Measurements from ENCODE around the gene CPXM2. TPM values are rescaled to one million over a fixed set of nuclear protein-coding genes. Genes with fewer than 3 reads are reported as not detected.

CPXM2 gene
- total and polyA plus RNA-seq, 2 experiments from 2014 or later: 14.8 to 19.8 TPM

GRCh38 chr10:123909426-123909825 lies 17.8 kb upstream of the CPXM2 start:
- no peaks in the 10 kb centered on the region for H3K36me3 ChIP-seq (ENCODE audit: low read depth)
- in situ Hi-C loops (cut with MboI): no loop called here
- no peak for TF ChIP-seq EZH2phosphoT487 (IDR thresholded peaks at IDR 0.05; ENCODE audit: insufficient read depth, low read depth)
- no peak for TF ChIP-seq EZH2 (IDR thresholded peaks at IDR 0.05; ENCODE audit: insufficient read depth, poor library complexity, severe bottlenecking)
- H3K4me1 ChIP-seq (ENCODE audit: insufficient read depth): no peaks in the 10 kb centered on the region
- H3K4me3 ChIP-seq: no peak overlapping the region
- no peaks in the 10 kb centered on the region for H3F3A ChIP-seq (ENCODE audit: insufficient read depth)
- no peaks in the 10 kb centered on the region for H3K79me2 ChIP-seq (ENCODE audit: insufficient read depth)
- no peak overlapping the region for H3K4me2 ChIP-seq (ENCODE audit: unreplicated experiment)
- H3K9ac ChIP-seq: no peak overlapping the region
- WGBS, 2 experiments (ENCODE audit: low coverage in 1 of 2, low lambda C conversion rate in 2 of 2, missing lambda C conversion rate in 2 of 2): 5 to 8% methylated on average over 5 of the region's 5 CpGs
- no peak overlapping the region for H2AFZ ChIP-seq
- H3K9me2 ChIP-seq (ENCODE audit: insufficient read depth): no peaks in the 10 kb centered on the region
- peaks cover 43% of the 10 kb centered on the region for H3K27me3 ChIP-seq (replicated peaks; ENCODE audit: insufficient read depth)
- no peak for DNase-seq
- no peaks in the 10 kb centered on the region for H4K20me1 ChIP-seq (ENCODE audit: insufficient read depth)
- H3K27ac ChIP-seq: no peak overlapping the region
- H3K9me3 ChIP-seq (ENCODE audit: low read depth): no peaks in the 10 kb centered on the region

GRCh38 chr10:123908379-123908778 lies 16.8 kb upstream of the CPXM2 start:
- no peaks in the 10 kb centered on the region for H3K9me3 ChIP-seq (ENCODE audit: low read depth)
- no peaks in the 10 kb centered on the region for H3F3A ChIP-seq (ENCODE audit: insufficient read depth)
- H2AFZ ChIP-seq: no peak overlapping the region
- in situ Hi-C loops (cut with MboI): no loop called here
- no peak overlapping the region for H3K9ac ChIP-seq
- H3K4me2 ChIP-seq (ENCODE audit: unreplicated experiment): no peak overlapping the region
- 55 to 63% methylated on average over 4 of the region's 4 CpGs for WGBS, 2 experiments (ENCODE audit: low coverage in 1 of 2, low lambda C conversion rate in 2 of 2, missing lambda C conversion rate in 2 of 2)
- H3K36me3 ChIP-seq (ENCODE audit: low read depth): no peaks in the 10 kb centered on the region
- TF ChIP-seq EZH2phosphoT487 (IDR thresholded peaks at IDR 0.05; ENCODE audit: insufficient read depth, low read depth): no peak
- TF ChIP-seq EZH2 (IDR thresholded peaks at IDR 0.05; ENCODE audit: insufficient read depth, poor library complexity, severe bottlenecking): no peak
- DNase-seq: no peak
- no peaks in the 10 kb centered on the region for H3K4me1 ChIP-seq (ENCODE audit: insufficient read depth)
- peaks cover 43% of the 10 kb centered on the region for H3K27me3 ChIP-seq (replicated peaks; ENCODE audit: insufficient read depth)
- no peaks in the 10 kb centered on the region for H3K79me2 ChIP-seq (ENCODE audit: insufficient read depth)
- H4K20me1 ChIP-seq (ENCODE audit: insufficient read depth): no peaks in the 10 kb centered on the region
- no peaks in the 10 kb centered on the region for H3K9me2 ChIP-seq (ENCODE audit: insufficient read depth)
- H3K27ac ChIP-seq: no peak overlapping the region
- H3K4me3 ChIP-seq: no peak overlapping the region

- in situ Hi-C loops (cut with MboI): no loop called here
- no peaks in the 10 kb centered on the region for H3K9me2 ChIP-seq (ENCODE audit: insufficient read depth)
- H3K79me2 ChIP-seq (ENCODE audit: insufficient read depth): no peaks in the 10 kb centered on the region
- no peak for DNase-seq
- peaks cover 37% of the 10 kb centered on the region for H3K27me3 ChIP-seq (replicated peaks; ENCODE audit: insufficient read depth)
- no peak overlapping the region for H2AFZ ChIP-seq
- H3K4me2 ChIP-seq (ENCODE audit: unreplicated experiment): no peak overlapping the region
- no peaks in the 10 kb centered on the region for H3K36me3 ChIP-seq (ENCODE audit: low read depth)
- H3K4me1 ChIP-seq (ENCODE audit: insufficient read depth): no peaks in the 10 kb centered on the region
- no peaks in the 10 kb centered on the region for H3F3A ChIP-seq (ENCODE audit: insufficient read depth)
- no peak overlapping the region for H3K4me3 ChIP-seq
- no peak for TF ChIP-seq EZH2phosphoT487 (IDR thresholded peaks at IDR 0.05; ENCODE audit: insufficient read depth, low read depth)
- no peak for TF ChIP-seq EZH2 (IDR thresholded peaks at IDR 0.05; ENCODE audit: insufficient read depth, poor library complexity, severe bottlenecking)
- no peak overlapping the region for H3K9ac ChIP-seq
- no peak overlapping the region for H3K27ac ChIP-seq
- no peaks in the 10 kb centered on the region for H4K20me1 ChIP-seq (ENCODE audit: insufficient read depth)
- WGBS, 2 experiments (ENCODE audit: low coverage in 1 of 2, low lambda C conversion rate in 2 of 2, missing lambda C conversion rate in 2 of 2): 6 to 7% methylated on average over 14 of the region's 14 CpGs
- H3K9me3 ChIP-seq (ENCODE audit: low read depth): no peaks in the 10 kb centered on the region
Observed at GRCh38 chr10:123906884-123907652, 15.5 kb upstream of the CPXM2 start.

DNA sequence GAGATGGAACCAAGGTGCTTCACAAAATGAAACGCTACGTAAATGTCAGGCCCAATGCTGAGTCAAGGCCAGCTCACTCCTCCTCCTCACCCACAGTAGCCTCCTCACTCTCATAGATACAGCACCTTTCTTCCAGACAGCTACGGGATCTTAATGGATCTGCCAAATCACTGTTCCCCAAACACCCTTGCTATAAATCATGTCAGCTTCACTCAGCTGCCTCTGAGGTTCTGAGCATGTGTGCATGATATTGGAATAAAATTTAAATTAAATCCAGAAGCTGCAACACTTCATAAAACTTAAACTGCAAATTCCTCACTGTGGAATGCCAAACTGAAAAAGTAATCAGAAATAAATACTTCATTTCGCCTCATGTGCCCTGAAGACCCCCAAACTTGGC lies 14.7 kb upstream of the CPXM2 start:
- Histone ChIP-seq H3K4me3 (no peak overlapping the region), H3K4me2 (ENCODE audit: unreplicated experiment) (no peak overlapping the region)
- 34 to 40% methylated on average over 4 of the region's 4 CpGs for WGBS, 2 experiments (ENCODE audit: low coverage in 1 of 2, low lambda C conversion rate in 2 of 2, missing lambda C conversion rate in 2 of 2)

More for the DNA sequence above, 14.7 kb upstream of the CPXM2 start:
- no peaks in the 10 kb centered on the region for H4K20me1 ChIP-seq (ENCODE audit: insufficient read depth)
- in situ Hi-C loops (cut with MboI): no loop called here
- no peaks in the 10 kb centered on the region for H3K4me1 ChIP-seq (ENCODE audit: insufficient read depth)
- no peaks in the 10 kb centered on the region for H3K79me2 ChIP-seq (ENCODE audit: insufficient read depth)
- no peak overlapping the region for H3K27ac ChIP-seq
- no peak overlapping the region for H3K9ac ChIP-seq
- H3K9me3 ChIP-seq (ENCODE audit: low read depth): no peaks in the 10 kb centered on the region
- DNase-seq: no peak
- H3K9me2 ChIP-seq (ENCODE audit: insufficient read depth): no peaks in the 10 kb centered on the region
- H3K27me3 ChIP-seq (replicated peaks; ENCODE audit: insufficient read depth): peaks cover 37% of the 10 kb centered on the region
- TF ChIP-seq EZH2 (IDR thresholded peaks at IDR 0.05; ENCODE audit: insufficient read depth, poor library complexity, severe bottlenecking): no peak
- TF ChIP-seq EZH2phosphoT487 (IDR thresholded peaks at IDR 0.05; ENCODE audit: insufficient read depth, low read depth): no peak
- H3F3A ChIP-seq (ENCODE audit: insufficient read depth): no peaks in the 10 kb centered on the region
- no peaks in the 10 kb centered on the region for H3K36me3 ChIP-seq (ENCODE audit: low read depth)
- H2AFZ ChIP-seq: no peak overlapping the region
